Adrenal gland (tissue), 5 donors: Measurements from ENCODE around the gene MKNK1.

ENCODE experiments used
- CTCF ChIP-seq, 6 experiments: fragments of 450-650 bp in 4 of 6; fragments of 200-600 bp in 2 of 6; sonication (generic) in 1 of 6; IDR thresholded peaks; 1 replicate in 5 of 6; 2 replicates in 1 of 6; pipeline versions ENCODE4 v1.5.1 to v1.8.0; 2016 to 2021; ENCODE audit warnings: antibody characterized with exemption in 6 of 6, mild to moderate bottlenecking in 2 of 6, moderate library complexity in 1 of 6
- POLR2A ChIP-seq, 2 donors: fragments of 450-650 bp; IDR thresholded peaks; one replicate each; pipeline ENCODE4 v1.6.1; 2017; ENCODE audit warnings: antibody characterized with exemption in 2 of 2, mild to moderate bottlenecking in 2 of 2, moderate library complexity in 1 of 2
- donor health status: DM: no; HTN: no; CAD: no.

- TF ChIP-seq CTCF (IDR thresholded peaks at IDR 0.05) (no peak), POLR2A (IDR thresholded peaks at IDR 0.05) (no peak)
These were observed 48.0 kb downstream of the MKNK1 start for GRCh38 chr1:46555826-46556619.
